HepG2 (cell line): ENCODE results near the gene CFAP119. TPM values are rescaled to one million over a fixed set of nuclear protein-coding genes. Genes with fewer than 3 reads are reported as not detected.

ENCODE experiments used
- AGO1 ChIP-seq: fragments of 200-400 bp; formaldehyde crosslinking; IDR thresholded peaks from 2 replicates; pipeline ENCODE4 v1.6.1; 2017; ENCODE audit warnings: mild to moderate bottlenecking, low read depth, low read length, moderate library complexity; ENCODE audit not compliant: poor library complexity, severe bottlenecking
- ARNTL ChIP-seq: sonication (generic); formaldehyde crosslinking; IDR thresholded peaks from 2 replicates; pipeline ENCODE4 v1.4.0; 2020; ENCODE audit warnings: mild to moderate bottlenecking, missing genetic modification reagents
- CHD2 ChIP-seq: IDR thresholded peaks from 2 replicates; pipeline ENCODE4 v1.6.1; 2011; ENCODE audit warnings: low read depth, low read length, improper control_type of control experiment
- GATAD2A ChIP-seq: IDR thresholded peaks from 2 replicates; pipeline ENCODE4 v1.6.1; 2016
- HES4 ChIP-seq: sonication (generic); formaldehyde crosslinking; IDR thresholded peaks from 2 replicates; pipeline ENCODE4 v1.9.0; 2021; ENCODE audit warnings: mild to moderate bottlenecking, missing genetic modification reagents, borderline replicate concordance
- HMGA1 ChIP-seq: sonication (generic); formaldehyde crosslinking; conservative IDR thresholded peaks from 2 replicates; pipeline ENCODE4 v1.4.0; 2020; ENCODE audit warnings: missing genetic modification reagents
- HNRNPL ChIP-seq: fragments of 200-400 bp; formaldehyde crosslinking; IDR thresholded peaks from 2 replicates; pipeline ENCODE4 v1.6.1; 2017; ENCODE audit warnings: mild to moderate bottlenecking, low read depth, low read length
- HNRNPUL1 ChIP-seq: fragments of 200-400 bp; formaldehyde crosslinking; IDR thresholded peaks from 2 replicates; pipeline ENCODE4 v1.6.1; 2017; ENCODE audit warnings: low read depth, mild to moderate bottlenecking, low read length, moderate library complexity
- PITX1 ChIP-seq: sonication (generic); formaldehyde crosslinking; IDR thresholded peaks from 2 replicates; pipeline ENCODE4 v1.5.1; 2020; ENCODE audit warnings: mild to moderate bottlenecking, missing genetic modification reagents
- RBFOX2 ChIP-seq: fragments of 200-400 bp; formaldehyde crosslinking; IDR thresholded peaks from 2 replicates; pipeline ENCODE4 v1.6.1; 2017; ENCODE audit warnings: low read depth, mild to moderate bottlenecking, low read length
- SRY ChIP-seq: sonication (generic); formaldehyde crosslinking; IDR thresholded peaks from 2 replicates; pipeline ENCODE4 v1.8.0; 2022; ENCODE audit warnings: mild to moderate bottlenecking, missing genetic modification reagents
- ZFAT ChIP-seq: sonication (generic); formaldehyde crosslinking; conservative IDR thresholded peaks from 2 replicates; pipeline ENCODE4 v1.8.1; 2023; ENCODE audit warnings: missing genetic modification reagents, inconsistent platforms
- ZMYM2 ChIP-seq: sonication (generic); formaldehyde crosslinking; IDR thresholded peaks from 2 replicates; pipeline ENCODE4 v1.8.0; 2022; ENCODE audit warnings: mild to moderate bottlenecking, missing genetic modification reagents
- ZMYM4 ChIP-seq: sonication (generic); formaldehyde crosslinking; IDR thresholded peaks from 2 replicates; pipeline ENCODE4 v1.8.1; 2023; ENCODE audit warnings: mild to moderate bottlenecking, missing genetic modification reagents
- ZNF205 ChIP-seq: IDR thresholded peaks from 2 replicates; pipeline ENCODE4 v1.6.1; 2018; ENCODE audit warnings: missing biosample characterization, missing genetic modification reagents
- ZNF24 ChIP-seq: fragments of 450-650 bp; IDR thresholded peaks from 2 replicates; pipeline ENCODE4 v1.6.1; 2017; ENCODE audit warnings: antibody characterized with exemption, mild to moderate bottlenecking
- ZNF282 ChIP-seq: fragments of 450-650 bp; IDR thresholded peaks from 2 replicates; pipeline ENCODE4 v1.6.1; 2018; ENCODE audit not compliant: partially characterized antibody
- ZNF7 ChIP-seq: IDR thresholded peaks from 2 replicates; pipeline ENCODE4 v1.6.1; 2016; ENCODE audit warnings: missing biosample characterization, missing genetic modification reagents
- ZNF720 ChIP-seq: sonication (generic); formaldehyde crosslinking; IDR thresholded peaks from 2 replicates; pipeline ENCODE4 v1.4.0; 2020; ENCODE audit warnings: missing genetic modification reagents
- ZNF816 ChIP-seq: sonication (generic); formaldehyde crosslinking; IDR thresholded peaks from 2 replicates; pipeline ENCODE4 v1.8.0; 2022; ENCODE audit warnings: missing genetic modification reagents, mild to moderate bottlenecking, borderline replicate concordance
- ZSCAN29 ChIP-seq: sonication (generic); formaldehyde crosslinking; conservative IDR thresholded peaks from 2 replicates; pipeline ENCODE4 v1.4.0; 2020; ENCODE audit warnings: mild to moderate bottlenecking, missing genetic modification reagents
- ZSCAN30 ChIP-seq: sonication (generic); formaldehyde crosslinking; IDR thresholded peaks from 2 replicates; pipeline ENCODE4 v1.5.0; 2020; ENCODE audit warnings: mild to moderate bottlenecking, missing genetic modification reagents
- polyA plus RNA-seq, 8 experiments: library from polyadenylated mRNA; depleted of rRNA in 3 of 8; stranded (reverse) in 7 of 8; unstranded in 1 of 8; fragments of >200 nt; fragmentation: Illumina TruSeq in 4 of 8; extraction: Trizol in 4 of 8; gene quantifications; 2 replicates each; pipeline versions ENCODE4 v1.2.1 to v1.2.3, GENCODE V29; 2011 to 2016; ENCODE audit warnings: low read depth in 4 of 8, missing spikeins in 1 of 8, mixed read lengths in 1 of 8; ENCODE audit not compliant: insufficient read depth in 1 of 8
- total RNA-seq, 5 experiments: library from RNA; depleted of rRNA; stranded (reverse); fragments of >200 nt; fragmentation: Illumina TruSeq; extraction: Trizol; gene quantifications; 2 replicates each; pipeline ENCODE4 v1.2.3, GENCODE V29; 2016; ENCODE audit warnings: low read depth in 1 of 5
- TF ChIP-seq, protein P1 (sequence below): sonication (generic); formaldehyde crosslinking; IDR thresholded peaks from 2 replicates; pipeline ENCODE4 v1.4.0; 2020; ENCODE audit warnings: mild to moderate bottlenecking, low read depth, missing genetic modification reagents
- TF ChIP-seq, protein P2 (sequence below): sonication (generic); formaldehyde crosslinking; IDR thresholded peaks from 2 replicates; pipeline ENCODE4 v1.9.0; 2021; ENCODE audit warnings: missing genetic modification reagents, borderline replicate concordance
- TF ChIP-seq, protein P3 (sequence below): IDR thresholded peaks from 2 replicates; pipeline ENCODE4 v1.6.1; 2012; ENCODE audit warnings: low read length, improper control_type of control experiment

The CFAP119 gene
- total and polyA plus RNA-seq, 2 of the 13 experiments (the other 11 are each of a cell fraction or from before 2014, with no cell fraction given) = 6.4 TPM

DNA sequence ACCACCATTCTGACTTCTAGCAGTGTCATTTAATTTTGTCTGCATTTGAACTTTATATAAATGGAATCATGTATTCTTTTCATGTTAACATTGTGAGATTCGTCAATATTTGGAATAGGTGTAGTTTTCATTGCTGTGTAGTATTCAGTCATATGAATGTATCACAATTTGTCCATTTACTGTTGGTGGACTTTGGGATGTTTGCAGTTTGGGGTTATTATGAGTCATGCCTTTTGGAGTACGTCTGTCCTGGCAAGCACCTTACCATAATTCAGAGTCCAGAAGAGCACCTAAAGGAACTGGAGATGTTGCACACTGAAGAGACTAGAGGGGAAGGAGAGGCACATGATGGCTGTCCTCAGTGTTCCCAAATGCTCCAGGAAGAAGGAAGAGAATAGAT lies 16.8 kb downstream of the CFAP119 start (continued):
- TF ChIP-seq, protein P1, sequence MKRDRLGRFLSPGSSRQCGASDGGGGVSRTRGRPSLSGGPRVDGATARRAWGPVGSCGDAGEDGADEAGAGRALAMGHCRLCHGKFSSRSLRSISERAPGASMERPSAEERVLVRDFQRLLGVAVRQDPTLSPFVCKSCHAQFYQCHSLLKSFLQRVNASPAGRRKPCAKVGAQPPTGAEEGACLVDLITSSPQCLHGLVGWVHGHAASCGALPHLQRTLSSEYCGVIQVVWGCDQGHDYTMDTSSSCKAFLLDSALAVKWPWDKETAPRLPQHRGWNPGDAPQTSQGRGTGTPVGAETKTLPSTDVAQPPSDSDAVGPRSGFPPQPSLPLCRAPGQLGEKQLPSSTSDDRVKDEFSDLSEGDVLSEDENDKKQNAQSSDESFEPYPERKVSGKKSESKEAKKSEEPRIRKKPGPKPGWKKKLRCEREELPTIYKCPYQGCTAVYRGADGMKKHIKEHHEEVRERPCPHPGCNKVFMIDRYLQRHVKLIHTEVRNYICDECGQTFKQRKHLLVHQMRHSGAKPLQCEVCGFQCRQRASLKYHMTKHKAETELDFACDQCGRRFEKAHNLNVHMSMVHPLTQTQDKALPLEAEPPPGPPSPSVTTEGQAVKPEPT = no peak
- TF ChIP-seq ZMYM4 (no peak), HNRNPUL1 (no peak), PITX1 (CRISPR knock-in tag) (no peak), ZSCAN30 (no peak), HMGA1 (no peak), ZSCAN29 (CRISPR knock-in tag) (0 out of 2 replicates have a peak, but pooled peaks have one; percentile 75), SRY (CRISPR knock-in tag) (no peak), AGO1 (no peak), GATAD2A (CRISPR knock-in tag) (peak; percentile 48), ZNF816 (CRISPR knock-in tag) (no peak; the same call in 1 of the 2 replicates), ZNF24 (peak; percentile 25; the same call in 1 of the 2 replicates), HES4 (CRISPR knock-in tag) (no peak), RBFOX2 (no peak), ZNF282 (no peak), ZMYM2 (CRISPR knock-in tag) (peak; percentile 80), HNRNPL (no peak), ZNF7 (CRISPR knock-in tag) (no peak), ARNTL (CRISPR knock-in tag) (no peak), ZNF720 (CRISPR knock-in tag) (no peak), ZFAT (CRISPR knock-in tag) (no peak), CHD2 (no peak), ZNF205 (CRISPR knock-in tag) (no peak)
- TF ChIP-seq, protein P2, sequence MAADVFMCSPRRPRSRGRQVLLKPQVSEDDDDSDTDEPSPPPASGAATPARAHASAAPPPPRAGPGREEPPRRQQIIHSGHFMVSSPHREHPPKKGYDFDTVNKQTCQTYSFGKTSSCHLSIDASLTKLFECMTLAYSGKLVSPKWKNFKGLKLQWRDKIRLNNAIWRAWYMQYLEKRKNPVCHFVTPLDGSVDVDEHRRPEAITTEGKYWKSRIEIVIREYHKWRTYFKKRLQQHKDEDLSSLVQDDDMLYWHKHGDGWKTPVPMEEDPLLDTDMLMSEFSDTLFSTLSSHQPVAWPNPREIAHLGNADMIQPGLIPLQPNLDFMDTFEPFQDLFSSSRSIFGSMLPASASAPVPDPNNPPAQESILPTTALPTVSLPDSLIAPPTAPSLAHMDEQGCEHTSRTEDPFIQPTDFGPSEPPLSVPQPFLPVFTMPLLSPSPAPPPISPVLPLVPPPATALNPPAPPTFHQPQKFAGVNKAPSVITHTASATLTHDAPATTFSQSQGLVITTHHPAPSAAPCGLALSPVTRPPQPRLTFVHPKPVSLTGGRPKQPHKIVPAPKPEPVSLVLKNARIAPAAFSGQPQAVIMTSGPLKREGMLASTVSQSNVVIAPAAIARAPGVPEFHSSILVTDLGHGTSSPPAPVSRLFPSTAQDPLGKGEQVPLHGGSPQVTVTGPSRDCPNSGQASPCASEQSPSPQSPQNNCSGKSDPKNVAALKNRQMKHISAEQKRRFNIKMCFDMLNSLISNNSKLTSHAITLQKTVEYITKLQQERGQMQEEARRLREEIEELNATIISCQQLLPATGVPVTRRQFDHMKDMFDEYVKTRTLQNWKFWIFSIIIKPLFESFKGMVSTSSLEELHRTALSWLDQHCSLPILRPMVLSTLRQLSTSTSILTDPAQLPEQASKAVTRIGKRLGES (CRISPR knock-in tag) = no peak
- TF ChIP-seq, protein P3, sequence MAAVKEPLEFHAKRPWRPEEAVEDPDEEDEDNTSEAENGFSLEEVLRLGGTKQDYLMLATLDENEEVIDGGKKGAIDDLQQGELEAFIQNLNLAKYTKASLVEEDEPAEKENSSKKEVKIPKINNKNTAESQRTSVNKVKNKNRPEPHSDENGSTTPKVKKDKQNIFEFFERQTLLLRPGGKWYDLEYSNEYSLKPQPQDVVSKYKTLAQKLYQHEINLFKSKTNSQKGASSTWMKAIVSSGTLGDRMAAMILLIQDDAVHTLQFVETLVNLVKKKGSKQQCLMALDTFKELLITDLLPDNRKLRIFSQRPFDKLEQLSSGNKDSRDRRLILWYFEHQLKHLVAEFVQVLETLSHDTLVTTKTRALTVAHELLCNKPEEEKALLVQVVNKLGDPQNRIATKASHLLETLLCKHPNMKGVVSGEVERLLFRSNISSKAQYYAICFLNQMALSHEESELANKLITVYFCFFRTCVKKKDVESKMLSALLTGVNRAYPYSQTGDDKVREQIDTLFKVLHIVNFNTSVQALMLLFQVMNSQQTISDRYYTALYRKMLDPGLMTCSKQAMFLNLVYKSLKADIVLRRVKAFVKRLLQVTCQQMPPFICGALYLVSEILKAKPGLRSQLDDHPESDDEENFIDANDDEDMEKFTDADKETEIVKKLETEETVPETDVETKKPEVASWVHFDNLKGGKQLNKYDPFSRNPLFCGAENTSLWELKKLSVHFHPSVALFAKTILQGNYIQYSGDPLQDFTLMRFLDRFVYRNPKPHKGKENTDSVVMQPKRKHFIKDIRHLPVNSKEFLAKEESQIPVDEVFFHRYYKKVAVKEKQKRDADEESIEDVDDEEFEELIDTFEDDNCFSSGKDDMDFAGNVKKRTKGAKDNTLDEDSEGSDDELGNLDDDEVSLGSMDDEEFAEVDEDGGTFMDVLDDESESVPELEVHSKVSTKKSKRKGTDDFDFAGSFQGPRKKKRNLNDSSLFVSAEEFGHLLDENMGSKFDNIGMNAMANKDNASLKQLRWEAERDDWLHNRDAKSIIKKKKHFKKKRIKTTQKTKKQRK = no peak
